GM18909 (cell line): ENCODE measurements around the gene HAPLN3.

Experiments used
- ATAC-seq: cut with Tn5 transposase; IDR thresholded peaks from one replicate; pipeline ENCODE4 v1.9.1; 2021; ENCODE audit warnings: mild to moderate bottlenecking; ENCODE audit not compliant: unreplicated experiment, poor library complexity

The HAPLN3 gene

DNA sequence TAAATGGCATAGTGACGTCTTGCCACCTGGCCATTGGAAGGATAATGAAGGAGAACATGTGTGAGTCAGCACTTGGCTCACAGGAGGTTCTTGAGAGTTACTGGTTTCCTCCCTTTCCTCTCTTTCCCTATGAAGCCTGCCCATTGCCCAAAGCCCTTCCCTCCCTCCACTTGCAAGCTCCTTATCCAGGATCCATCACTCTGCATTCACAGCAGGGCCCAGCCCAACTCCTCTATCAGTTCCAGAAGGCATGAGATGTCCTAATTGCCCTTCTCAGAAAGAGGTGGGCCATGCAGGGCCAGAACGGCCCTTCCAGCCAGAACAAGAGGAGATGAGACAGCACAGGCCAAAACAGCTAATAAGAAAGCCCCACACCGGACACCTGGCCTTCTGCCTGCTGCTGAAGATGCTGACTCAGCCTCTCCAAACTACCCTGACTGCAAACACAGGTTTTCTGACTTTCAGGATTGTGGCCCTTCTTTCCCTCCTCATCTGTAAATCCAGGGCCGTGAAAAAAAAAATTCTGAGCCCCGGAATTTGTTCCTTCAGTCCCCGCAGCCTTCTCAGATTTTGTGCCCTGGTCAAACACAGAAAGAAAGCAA is 29.7 kb downstream of the HAPLN3 start:
- no peak for ATAC-seq

DNA sequence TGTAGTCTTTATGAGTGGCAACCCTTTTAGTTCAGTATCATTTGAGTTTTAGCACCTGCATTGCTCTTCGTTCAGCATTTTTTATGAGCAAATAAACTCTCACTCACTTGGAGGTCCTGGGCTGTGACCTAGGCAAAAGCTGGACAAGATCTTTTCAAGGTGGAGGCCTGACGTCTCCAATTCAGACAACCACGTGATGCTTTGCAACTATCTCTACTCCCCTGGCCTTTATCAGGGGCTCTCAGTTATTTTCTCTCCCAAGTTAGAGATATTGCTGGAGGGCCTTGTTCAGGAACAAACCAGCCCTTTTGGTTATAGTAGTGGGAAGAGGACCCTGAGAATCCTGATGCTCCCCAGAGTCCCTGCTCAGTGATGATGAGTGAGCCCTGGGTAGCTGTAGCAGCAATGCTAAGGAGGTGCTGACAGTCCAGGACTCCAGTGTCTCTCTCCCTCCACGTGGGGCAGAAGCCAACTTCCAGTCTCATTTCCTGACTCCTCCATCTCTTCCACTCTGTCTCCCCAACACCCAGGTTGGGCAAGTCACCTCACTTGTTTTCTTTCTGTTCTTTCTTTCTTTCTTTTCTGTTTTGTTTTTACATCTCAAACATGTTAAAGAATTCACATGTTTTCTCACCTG is 30.4 kb downstream of the HAPLN3 start:
- ATAC-seq: no peak

DNA sequence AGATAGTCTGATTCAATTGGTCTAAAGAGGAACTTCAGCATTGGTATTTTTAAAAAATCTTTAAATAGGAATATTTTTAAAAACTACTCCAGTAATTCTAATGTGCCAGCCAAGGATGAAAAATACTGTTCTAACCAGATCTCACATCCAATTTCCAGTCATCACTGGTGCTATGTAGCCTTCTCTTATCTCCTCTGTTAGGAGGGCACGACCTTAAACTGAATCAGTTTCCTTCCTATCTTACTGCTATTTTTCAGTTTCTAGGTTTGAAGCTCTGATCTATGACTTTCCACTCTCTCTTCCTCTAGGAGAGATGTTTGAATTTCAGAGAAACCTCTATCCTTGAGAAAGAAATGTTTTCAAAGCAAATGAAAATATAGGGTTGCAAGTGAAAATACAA is 31.9 kb downstream of the HAPLN3 start:
- ATAC-seq: no peak

DNA sequence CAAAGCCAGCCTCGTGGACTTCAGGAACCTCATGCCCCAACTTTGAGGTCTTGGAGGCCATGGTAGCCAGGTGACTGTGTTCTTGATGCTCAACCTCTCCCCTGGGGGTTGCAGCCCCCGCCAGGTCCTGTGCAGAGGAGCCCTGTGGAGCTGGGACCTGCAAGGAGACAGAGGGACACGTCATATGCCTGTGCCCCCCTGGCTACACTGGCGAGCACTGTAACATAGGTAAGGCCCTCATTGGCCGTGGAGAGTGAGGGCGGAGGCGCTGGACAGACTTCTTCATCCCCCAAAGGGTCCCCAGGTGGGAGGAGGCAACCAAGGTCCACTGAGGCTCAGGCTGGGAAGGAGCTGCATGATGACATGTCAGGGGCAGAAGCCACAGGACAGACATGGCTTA is 35.1 kb downstream of the HAPLN3 start:
- no peak for ATAC-seq

DNA sequence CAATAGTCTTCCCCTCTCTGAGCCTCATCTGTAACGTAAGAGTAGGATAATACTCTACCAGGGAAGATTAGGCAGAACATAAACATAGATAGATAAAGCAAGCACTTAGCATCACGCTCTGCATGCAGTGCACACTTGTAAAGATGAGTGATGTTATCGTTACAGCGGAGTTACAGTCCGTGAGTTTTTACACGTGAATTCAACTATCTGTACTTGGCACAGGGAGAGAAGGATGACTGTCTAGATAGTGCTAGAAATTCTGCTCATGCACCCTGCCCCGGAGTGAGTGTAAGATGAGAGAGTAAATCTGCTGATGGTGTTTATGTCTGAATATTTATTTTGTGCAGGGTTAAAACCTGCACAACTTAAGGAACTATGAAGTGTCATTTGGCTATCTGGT is 35.8 kb downstream of the HAPLN3 start:
- no peak for ATAC-seq

DNA sequence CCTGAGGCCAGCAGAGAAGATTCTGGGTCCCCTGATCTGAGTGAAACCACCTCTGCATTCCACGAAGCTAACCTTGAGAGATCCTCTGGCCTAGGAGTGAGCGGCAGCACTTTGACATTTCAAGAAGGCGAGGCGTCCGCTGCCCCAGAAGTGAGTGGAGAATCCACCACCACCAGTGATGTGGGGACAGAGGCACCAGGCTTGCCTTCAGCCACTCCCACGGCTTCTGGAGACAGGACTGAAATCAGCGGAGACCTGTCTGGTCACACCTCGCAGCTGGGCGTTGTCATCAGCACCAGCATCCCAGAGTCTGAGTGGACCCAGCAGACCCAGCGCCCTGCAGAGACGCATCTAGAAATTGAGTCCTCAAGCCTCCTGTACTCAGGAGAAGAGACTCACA is 36.4 kb downstream of the HAPLN3 start:
- ATAC-seq: no peak

DNA sequence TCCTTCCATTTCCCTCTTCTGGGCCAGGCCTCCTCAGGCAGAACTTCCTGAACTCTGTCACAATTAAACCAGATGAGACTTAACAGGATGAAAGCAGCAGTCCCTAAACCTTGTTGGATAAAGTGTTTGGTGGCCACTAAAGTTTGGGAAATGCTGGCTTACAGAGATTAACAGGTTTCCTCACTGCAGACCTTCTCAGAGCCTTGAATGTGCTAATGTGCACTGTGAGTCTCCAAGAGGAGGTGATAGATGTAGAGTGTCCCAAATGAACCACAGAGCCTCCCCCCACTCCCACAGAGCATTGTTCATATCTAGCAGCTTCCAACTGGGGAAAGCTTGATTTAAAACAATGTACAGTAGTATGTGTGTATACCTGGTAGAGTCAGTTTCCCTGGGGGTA is 42.9 kb downstream of the HAPLN3 start:
- ATAC-seq: no peak

DNA sequence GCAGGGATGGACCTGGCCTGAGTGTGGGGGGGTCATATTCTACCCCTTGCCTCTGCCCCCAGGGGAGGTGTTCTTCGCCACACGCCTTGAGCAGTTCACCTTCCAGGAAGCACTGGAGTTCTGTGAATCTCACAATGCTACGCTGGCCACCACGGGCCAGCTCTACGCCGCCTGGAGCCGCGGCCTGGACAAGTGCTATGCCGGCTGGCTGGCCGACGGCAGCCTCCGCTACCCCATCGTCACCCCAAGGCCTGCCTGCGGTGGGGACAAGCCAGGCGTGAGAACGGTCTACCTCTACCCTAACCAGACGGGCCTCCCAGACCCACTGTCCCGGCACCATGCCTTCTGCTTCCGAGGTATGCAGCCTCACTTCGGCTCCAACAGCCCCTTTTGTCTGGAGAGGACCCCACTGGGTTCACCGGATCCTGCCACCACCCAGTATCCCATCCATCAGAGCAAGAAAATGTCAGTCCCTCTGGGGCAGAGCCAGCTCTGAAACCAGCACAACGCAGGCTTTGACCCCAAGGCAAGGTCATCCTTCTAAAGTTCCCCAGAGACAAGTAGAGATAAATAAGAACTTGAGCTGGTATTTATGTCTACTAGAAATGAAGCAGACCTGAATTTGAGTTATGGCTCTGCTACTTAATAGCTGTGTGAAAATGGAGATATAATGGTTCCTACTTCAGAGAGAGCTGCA is 45.8 kb downstream of the HAPLN3 start:
- no peak for ATAC-seq

DNA sequence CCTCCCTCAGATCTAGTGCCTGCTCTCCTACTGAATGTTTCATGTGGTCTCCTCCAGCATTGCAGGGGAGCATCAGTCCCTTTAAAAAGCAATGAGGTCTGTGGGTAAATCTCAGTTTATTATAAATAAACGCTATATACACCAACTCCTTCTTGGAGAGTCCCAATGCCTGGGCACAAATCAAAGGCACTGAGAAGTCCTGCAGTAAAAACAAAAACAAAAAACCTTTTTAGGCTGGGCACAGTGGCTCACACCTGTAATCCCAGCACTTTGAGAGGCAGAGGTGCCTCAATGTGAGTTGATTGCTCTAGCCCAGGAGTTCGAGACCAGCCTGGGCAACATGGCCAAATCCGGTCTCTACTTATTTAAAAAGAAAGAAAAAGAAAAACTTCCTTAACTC is 47.1 kb downstream of the HAPLN3 start:
- no peak for ATAC-seq

DNA sequence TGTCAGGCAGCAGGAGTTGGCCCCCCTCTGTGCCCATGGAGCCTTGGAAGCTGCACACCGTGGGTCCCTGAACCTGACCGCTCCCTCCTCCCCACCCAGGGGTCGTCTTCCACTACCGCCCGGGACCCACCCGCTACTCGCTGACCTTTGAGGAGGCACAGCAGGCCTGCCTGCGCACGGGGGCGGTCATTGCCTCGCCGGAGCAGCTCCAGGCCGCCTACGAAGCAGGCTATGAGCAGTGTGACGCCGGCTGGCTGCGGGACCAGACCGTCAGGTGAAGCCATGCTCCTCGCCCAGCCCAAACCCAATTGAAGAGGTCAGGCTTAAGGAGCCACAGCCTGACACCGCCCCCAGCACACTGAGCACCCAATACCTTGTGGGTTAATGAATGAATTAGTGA is 48.2 kb downstream of the HAPLN3 start:
- no peak for ATAC-seq

DNA sequence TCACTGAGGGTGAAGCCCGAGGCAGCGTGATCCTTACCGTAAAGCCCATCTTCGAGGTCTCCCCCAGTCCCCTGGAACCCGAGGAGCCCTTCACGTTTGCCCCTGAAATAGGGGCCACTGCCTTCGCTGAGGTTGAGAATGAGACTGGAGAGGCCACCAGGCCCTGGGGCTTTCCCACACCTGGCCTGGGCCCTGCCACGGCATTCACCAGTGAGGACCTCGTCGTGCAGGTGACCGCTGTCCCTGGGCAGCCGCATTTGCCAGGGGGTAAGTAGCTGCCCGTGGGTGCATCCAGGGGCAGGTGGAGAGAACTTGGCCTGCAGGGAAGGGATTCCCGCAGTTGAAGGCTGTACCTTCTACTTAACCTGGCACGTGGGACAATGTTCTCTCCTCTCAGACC is 49.7 kb downstream of the HAPLN3 start:
- no peak for ATAC-seq

DNA sequence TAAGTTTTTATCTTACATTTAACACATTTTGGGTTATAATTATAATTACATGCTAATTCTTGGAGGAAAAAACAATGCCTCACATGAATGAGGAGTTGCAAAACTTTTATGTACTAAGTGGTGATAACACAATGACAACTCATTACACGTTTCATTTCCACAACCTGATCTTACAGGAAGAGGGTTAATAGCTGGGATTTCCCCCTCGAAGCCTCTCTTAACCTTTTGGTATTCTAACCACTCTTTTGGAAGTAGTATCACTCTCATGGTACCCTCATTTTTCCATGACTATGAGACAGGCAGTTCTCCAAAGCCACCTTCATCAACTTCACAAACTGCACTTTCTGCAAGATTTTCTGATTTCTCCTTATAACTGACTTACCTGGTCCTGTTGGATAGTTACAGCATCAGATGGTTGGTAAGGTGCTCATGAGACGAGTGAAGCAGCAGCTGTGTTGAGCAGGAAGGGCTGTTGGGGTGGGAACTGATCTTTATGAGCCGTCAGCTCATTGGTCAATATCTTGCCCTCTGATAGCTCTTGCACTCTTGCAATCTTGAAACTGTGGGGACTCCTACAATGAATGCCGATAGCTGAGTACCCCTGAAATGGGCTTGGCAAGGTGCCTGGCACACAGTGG is 50.5 kb downstream of the HAPLN3 start:
- ATAC-seq: no peak

DNA sequence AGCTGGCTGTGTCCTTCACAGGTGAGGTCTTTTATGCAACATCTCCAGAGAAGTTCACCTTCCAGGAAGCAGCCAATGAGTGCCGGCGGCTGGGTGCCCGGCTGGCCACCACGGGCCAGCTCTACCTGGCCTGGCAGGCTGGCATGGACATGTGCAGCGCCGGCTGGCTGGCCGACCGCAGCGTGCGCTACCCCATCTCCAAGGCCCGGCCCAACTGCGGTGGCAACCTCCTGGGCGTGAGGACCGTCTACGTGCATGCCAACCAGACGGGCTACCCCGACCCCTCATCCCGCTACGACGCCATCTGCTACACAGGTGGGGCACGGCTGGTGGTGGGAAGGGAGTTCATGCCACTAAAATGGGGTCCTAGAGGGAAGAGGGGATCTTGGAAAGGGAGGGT is 52.0 kb downstream of the HAPLN3 start:
- no peak for ATAC-seq

DNA sequence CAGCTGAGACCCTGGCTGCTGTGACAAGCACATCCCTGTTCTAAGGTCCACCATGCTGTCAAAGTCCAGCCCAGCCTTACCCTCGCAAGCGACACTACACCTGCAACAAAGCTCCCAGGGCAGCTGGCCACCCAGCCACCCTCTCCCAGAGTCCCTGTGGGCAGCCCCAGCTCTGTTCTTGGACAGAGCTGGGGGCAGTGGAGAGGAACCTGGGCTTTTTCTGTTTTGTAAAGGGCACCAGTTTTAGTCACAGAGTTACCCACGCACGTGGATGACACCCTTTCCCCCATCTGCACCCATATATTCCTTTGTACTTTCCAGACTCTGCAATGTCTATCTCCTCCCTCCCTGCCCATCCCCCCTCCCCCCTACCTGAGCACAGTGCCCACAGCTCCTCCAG is 53.2 kb downstream of the HAPLN3 start:
- ATAC-seq: no peak

DNA sequence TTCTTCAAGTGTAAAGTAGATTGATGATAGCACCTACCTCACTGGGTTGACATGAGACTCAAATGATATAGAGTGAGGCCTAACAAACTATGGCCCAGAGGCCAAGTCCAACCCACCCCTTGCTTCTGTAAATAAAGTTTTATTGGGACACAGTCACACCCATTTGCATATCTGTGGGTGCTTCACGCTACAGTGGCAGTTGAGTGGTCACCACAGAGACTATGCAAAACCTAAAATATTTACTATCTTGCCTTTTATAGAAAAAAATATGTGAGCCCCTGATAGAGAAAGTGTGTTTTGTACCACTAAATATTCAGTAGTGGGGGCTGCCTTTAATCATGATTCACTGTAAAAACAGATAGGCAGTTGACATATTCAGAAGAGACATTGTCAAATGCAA is 54.1 kb downstream of the HAPLN3 start:
- no peak for ATAC-seq

DNA sequence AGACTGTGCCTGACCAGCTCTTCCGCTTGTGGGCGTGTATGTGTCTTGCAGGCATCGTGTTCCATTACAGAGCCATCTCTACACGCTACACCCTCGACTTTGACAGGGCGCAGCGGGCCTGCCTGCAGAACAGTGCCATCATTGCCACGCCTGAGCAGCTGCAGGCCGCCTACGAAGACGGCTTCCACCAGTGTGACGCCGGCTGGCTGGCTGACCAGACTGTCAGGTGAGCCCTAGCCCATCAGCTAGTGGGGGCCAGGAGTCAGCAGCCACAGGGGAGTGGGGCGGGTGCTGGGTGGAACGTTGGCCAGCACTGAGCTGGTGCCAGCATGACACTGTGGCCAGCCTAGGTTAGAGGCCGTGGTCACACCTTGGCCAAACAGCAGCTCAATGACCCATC is 55.4 kb downstream of the HAPLN3 start:
- no peak for ATAC-seq

DNA sequence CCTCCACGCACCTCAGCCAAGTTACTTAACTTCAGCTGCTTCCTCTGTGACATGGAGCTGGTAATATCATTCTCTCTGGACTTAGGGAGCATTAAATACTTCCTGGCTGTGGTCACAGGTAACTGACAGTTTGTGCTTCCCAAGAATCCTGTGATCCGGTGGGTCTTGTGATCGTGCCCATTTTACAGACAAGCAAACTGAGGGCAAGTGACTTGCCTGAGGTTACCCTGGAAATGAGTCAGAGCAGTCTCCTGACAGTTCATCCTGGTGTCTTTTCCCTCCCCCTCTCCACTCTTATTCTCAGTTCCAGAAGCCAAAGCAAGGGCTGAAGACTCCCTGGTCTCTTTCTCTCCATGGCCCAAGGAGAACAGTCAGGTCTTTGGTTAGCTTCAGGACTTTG is 56.2 kb downstream of the HAPLN3 start:
- no peak for ATAC-seq

DNA sequence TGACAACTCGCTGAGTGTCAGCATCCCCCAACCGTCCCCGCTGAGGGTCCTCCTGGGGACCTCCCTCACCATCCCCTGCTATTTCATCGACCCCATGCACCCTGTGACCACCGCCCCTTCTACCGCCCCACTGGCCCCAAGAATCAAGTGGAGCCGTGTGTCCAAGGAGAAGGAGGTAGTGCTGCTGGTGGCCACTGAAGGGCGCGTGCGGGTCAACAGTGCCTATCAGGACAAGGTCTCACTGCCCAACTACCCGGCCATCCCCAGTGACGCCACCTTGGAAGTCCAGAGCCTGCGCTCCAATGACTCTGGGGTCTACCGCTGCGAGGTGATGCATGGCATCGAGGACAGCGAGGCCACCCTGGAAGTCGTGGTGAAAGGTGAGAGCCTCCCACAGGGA is 56.7 kb downstream of the HAPLN3 start:
- ATAC-seq: no peak

DNA sequence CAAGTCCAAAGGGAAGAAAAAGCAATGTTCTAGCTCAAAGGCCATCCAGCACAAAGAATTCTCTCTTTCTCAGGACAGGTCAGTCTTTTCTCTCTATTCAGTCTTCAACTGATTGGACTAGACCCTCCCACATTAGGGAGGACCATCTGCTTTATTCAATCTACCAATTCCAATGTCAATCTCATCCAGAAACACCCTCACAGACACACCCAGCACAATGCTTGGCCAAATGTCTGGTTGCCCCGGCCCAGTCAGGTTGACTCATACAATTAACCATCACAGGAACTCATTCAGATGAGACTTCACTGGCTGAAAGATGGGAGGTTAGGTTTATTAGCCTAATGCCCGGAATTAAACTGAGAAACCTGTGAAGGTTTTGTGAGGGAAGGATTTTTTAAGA is 59.7 kb downstream of the HAPLN3 start:
- no peak for ATAC-seq

DNA sequence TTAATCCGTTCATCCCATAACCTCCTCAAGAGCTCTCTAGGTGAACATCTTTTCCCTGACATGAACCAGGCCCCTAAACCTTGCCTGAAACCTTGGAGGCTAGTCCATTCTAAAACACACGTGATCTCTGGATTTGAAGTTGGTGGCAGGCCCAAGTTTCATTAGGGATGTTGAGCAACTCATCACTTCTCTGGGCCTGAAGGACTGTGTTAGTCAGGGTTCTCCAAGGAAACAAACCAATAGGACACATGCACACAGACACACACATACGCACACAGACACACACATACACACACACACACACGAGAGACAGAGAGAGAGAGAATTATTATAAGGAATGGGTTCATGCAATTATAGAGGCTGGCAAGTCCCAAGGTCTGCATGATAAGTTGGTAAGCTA is 60.2 kb downstream of the HAPLN3 start:
- no peak for ATAC-seq

DNA sequence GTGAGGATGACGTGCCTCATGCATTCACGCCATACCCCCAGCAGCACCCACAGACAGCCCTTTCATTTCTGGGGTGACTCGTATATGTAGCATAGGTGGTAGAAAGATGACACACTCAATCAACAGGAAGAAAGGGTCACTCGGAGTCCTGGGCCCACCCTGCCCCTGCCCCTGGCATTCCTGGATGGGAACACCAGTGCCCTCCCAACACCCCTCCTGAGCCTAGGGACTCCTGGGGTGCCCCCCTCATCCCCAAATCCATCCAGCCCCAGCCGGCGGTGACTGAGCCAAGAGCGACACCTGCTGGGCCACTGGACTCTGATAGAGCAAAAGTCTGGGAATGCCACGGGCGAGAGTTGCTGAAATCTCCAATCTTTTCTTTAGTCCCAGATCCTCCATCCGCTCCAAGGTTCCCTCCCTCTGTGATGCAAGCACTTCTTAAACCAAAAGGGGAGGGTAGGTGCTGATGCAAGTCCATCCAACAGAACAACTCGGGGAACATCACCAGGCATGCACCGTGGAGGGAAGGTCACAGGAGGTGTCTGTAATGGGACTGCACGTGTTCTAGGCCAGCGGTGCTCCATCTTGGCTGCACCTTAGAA is 61.0 kb downstream of the HAPLN3 start:
- ATAC-seq: no peak
